GM19240 (cell line): Measurements from ENCODE around the gene COL5A1.
"Not testable (repeated sequence)": the region's sequence is repeated elsewhere in the genome, so short reads cannot be mapped to it uniquely, and the experiment has no call there.

Experiments
- DNase-seq: peaks from one replicate; pipeline ENCODE4 v3.0.0; 2011; ENCODE audit warnings: low spot score; ENCODE audit not compliant: insufficient read length

The COL5A1 gene

GRCh38 chr9:134690946-134691694 is 49.5 kb downstream of the COL5A1 start:
- DNase-seq, result no peak

GRCh38 chr9:134691695-134692572 is 50.3 kb downstream of the COL5A1 start:
- no peak for DNase-seq

- no peak for DNase-seq
These were observed 50.9 kb downstream of the COL5A1 start for GRCh38 chr9:134692573-134692860.

DNA sequence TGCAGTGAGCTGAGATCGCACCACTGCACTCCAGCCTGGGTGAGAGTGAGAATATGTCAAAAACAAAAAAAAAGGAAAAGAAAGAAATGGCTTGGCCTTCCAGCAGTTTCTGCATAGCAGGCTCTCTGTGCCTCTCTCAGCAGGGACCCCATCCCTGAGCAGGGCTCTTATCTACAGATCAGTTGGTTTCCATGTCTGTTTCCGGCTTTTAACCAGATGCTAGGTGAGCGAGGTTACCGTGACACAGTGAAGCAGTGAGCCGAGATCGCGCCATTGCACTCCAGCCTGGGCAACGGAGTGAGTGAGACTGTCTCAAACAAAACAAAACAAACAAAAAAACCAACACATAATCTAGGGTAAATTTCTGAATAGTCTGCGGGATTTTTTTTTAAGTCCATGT is 51.4 kb downstream of the COL5A1 start:
- DNase-seq, result no peak

DNA sequence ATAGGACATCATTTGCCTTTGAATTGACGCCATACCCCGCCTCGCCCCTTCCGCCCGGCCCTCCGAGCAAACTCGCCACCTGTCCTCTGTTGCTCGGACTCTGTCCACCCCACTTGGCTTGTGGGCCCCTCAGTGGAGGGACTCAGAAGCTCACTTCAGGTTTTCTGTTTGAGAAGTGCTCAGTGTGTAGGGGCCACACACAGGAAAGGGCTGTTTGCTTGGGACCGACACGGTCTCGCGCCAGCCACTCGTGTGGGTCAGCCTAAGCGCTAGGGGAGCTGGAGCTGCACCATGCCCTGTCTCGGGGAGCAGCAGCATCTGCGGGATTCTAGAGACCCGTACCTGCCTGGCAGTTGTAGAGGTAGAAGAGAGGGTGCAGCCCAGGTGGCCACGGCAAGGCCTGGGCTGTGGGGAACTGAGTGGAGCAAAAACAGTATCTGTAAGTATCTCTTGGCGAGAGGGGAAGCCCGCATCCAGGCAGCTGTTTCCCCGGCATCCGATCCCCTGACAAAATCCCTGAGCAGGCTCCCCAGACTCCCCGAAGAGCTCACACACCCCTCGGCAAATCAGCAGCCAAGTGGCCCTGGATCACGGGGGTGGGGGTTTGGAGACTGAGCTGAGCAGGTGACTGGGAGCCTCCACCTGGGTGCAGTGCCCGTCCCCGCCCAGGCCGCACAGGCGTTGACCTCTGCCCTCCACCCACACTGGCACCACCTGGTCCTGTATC is 52.2 kb downstream of the COL5A1 start:
- DNase-seq, result no peak

DNA sequence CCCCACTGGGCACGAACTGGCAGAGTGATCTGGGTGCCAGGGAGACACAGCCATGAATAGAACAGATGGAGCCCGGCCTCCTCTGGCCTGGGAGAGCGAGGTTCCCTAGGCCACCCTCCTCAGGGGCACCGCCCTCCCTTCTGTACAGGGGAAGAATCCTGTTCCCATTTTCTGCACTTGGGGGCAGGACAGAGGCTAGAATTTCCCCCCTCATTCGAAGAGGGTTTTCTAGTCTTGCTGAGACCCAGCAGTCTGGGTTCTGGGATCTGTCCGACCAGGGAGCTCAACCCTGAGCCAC is 52.7 kb downstream of the COL5A1 start:
- DNase-seq, result no peak

- DNase-seq, result no peak
These were observed 53.1 kb downstream of the COL5A1 start for GRCh38 chr9:134694714-134695113.

DNA sequence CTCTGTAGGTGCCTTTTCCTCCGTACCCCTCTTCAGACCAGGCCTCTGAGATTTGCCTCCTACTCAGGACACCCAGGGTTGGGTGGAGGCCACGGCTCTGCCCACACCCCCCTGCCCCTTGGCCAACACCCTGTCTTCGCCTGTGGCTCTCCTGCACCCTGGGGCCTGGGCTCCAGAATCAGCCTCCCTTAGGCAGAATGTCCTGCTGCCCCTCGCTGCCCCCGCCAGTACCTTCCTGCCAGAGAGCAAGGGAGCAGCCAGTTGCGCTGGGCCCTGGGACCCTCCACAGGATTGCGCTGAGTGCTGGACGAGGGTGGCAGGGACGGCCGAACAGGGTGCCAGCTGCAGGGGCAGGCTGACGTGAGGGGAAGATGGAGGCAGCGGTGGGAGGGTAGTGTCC is 53.5 kb downstream of the COL5A1 start:
- no peak for DNase-seq

DNA sequence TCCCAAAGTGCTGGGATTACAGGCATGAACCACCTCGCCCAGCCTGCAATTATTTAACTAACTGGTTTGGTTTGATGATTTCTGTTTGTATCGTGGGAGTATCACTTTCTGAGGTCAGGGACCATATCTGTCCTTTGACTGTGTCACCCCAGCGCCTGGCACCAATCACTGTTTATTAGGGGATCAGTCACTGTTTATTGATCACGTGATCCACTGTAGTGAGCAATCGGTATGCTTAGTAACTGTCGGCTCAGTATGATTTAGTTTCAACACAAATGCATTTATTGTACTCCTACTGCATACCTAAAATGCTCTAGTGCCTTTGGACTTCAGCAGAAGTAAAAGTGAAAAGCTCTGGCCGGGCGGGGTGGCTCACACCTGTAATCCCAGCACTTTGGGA is 54.8 kb downstream of the COL5A1 start:
- DNase-seq, result no peak

GRCh38 chr9:134698111-134698510 is 56.5 kb downstream of the COL5A1 start:
- DNase-seq, result no peak

- peak; percentile 79 for DNase-seq
These were observed 57.2 kb downstream of the COL5A1 start for GRCh38 chr9:134698587-134699342.

DNA sequence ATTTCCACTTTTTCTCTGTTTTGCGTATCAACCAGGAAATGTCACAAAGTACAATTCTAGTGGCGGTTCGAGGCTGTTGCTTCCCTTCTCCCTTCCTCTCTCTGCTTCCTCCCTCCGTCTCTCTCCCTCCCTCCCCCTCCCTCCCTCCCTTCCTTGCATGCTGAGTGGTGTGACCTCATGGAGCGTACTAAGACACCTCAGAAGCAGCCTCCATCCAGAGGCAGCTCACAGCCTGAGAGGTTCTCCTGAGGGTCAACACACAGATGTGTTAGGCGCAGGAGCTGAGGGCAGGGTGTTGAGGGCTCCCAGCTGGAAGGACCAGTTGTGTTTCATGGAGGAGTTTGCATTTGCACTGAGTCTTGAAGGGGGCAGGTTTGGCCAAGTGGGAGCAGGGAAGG is 57.7 kb downstream of the COL5A1 start:
- no peak for DNase-seq

- DNase-seq, result no peak
These were observed 59.2 kb downstream of the COL5A1 start for GRCh38 chr9:134700636-134701350.

GRCh38 chr9:134701581-134702259 is 60.1 kb downstream of the COL5A1 start:
- DNase-seq, result no peak

DNA sequence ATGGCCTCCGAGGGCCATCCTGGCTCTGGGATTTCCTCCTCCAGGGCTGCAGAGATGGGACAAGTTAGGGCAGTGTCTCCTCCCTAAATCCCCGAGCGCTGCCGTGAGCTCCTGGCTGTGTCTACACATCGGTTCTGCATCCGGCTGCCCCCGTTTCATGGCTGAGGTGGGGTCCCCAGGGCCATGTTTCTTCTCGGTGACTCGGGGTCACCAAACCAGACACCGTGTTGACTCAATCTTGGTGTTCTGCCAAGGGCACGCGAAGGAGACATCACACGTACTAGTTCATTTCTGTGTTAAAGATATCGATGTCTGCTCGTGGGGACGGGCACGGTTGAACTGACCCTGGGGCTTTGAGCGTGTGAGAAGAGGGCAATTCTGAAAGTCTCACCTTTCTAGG is 60.7 kb downstream of the COL5A1 start:
- no peak for DNase-seq

GRCh38 chr9:134703730-134704114 is 62.1 kb downstream of the COL5A1 start:
- DNase-seq, result not testable (repeated sequence)

DNA sequence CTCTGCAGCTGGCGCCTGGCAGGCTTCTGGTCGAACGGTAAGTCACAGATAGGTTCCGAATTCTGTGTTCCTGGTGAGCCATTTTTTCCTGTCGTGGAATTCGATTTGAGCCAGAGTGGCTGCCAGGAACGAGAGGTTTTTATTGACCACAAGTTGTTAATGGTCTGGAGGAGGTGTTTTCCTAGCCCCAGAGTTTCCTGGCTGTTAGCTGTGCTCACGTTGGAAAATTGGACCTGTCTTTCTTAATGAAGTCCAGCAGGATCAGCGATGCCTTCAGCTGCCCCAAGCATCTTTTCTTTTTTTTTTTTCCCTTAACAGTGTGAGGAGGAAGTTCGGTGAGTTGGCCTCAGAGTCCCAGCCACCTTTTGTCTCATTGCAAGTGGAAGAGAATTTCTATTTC is 62.9 kb downstream of the COL5A1 start:
- no peak for DNase-seq

- DNase-seq, result no peak
These were observed 64.2 kb downstream of the COL5A1 start for GRCh38 chr9:134705786-134706185.

- DNase-seq, result no peak
These were observed 64.9 kb downstream of the COL5A1 start for GRCh38 chr9:134706522-134706921.

DNA sequence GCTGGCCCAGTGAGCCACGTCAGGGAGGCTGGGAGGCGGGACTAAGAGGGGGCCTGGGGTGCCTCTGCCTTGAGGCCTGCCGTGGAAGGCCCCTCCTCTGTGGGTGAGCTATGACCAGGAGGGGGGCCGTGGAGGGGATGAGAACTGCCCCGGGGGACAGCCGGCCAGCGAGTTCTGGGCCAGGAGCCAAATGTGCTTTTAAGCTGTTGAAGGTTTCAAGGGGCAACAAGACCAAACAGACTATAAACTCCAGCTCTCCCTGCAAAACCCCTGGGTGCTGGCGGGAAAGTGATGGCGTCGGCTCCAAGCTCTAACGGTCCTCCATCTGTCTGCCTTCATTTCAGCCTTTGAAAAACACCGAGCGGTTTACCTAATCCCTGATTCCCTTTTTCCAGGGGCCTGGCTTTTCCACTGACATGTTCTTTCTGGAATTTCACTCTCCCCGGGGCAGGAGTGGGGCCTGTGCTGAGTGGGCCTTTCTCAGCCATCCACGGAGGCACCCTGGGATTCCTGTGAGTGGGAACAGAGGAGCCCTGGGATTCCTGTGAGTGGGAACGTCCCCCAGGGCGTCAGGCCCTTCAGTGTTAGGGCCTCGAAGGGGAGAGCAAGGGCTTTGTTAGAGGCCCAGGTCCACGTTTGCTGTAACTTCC is 65.6 kb downstream of the COL5A1 start:
- no peak for DNase-seq
